HepG2 (cell line): Measurements from ENCODE around the gene CDR2L. TPM values are rescaled to one million over a fixed set of nuclear protein-coding genes. Genes with fewer than 3 reads are reported as not detected.

ENCODE experiments used
- BORCS8-MEF2B ChIP-seq: sonication (generic); formaldehyde crosslinking; IDR thresholded peaks from 2 replicates; pipeline ENCODE4 v1.8.0; 2022; ENCODE audit warnings: mild to moderate bottlenecking, missing genetic modification reagents
- ETV5 ChIP-seq: IDR thresholded peaks from 2 replicates; pipeline ENCODE4 v1.6.1; 2018; ENCODE audit warnings: missing biosample characterization, missing genetic modification reagents, inconsistent platforms, borderline replicate concordance
- HNRNPUL1 ChIP-seq: fragments of 200-400 bp; formaldehyde crosslinking; IDR thresholded peaks from 2 replicates; pipeline ENCODE4 v1.6.1; 2017; ENCODE audit warnings: low read depth, mild to moderate bottlenecking, low read length, moderate library complexity
- ISL2 ChIP-seq: sonication (generic); formaldehyde crosslinking; IDR thresholded peaks from 2 replicates; pipeline ENCODE4 v1.5.0; 2020; ENCODE audit warnings: missing genetic modification reagents
- KLF12 ChIP-seq: sonication (generic); formaldehyde crosslinking; IDR thresholded peaks from 2 replicates; pipeline ENCODE4 v1.4.0; 2020; ENCODE audit warnings: missing genetic modification reagents, borderline replicate concordance
- MAFF ChIP-seq: IDR thresholded peaks from 2 replicates; pipeline ENCODE4 v1.6.1; 2011; ENCODE audit warnings: low read depth, low read length, improper control_type of control experiment
- MED1 ChIP-seq: sonication (generic); formaldehyde crosslinking; IDR thresholded peaks from 2 replicates; pipeline ENCODE4 v1.4.0; 2020; ENCODE audit warnings: missing genetic modification reagents
- NCOA2 ChIP-seq: sonication (generic); formaldehyde crosslinking; IDR thresholded peaks from 2 replicates; pipeline ENCODE4 v1.8.0; 2022; ENCODE audit warnings: inconsistent platforms
- NFRKB ChIP-seq: fragments of 450-650 bp; IDR thresholded peaks from 2 replicates; pipeline ENCODE4 v1.6.1; 2017
- PAWR ChIP-seq: sonication (generic); formaldehyde crosslinking; IDR thresholded peaks from 2 replicates; pipeline ENCODE4 v1.4.0; 2020; ENCODE audit warnings: missing genetic modification reagents, mild to moderate bottlenecking, borderline replicate concordance
- PCBP1 ChIP-seq: fragments of 200-400 bp; formaldehyde crosslinking; IDR thresholded peaks from 2 replicates; pipeline ENCODE4 v1.6.1; 2017; ENCODE audit warnings: mild to moderate bottlenecking, low read depth, low read length, borderline replicate concordance
- PLRG1 ChIP-seq: fragments of 450-650 bp; conservative IDR thresholded peaks from 2 replicates; pipeline ENCODE4 v1.6.1; 2016
- RAD21 ChIP-seq: fragments of 450-650 bp; formaldehyde crosslinking; IDR thresholded peaks from 2 replicates; pipeline ENCODE4 v1.5.0; 2020; ENCODE audit warnings: mild to moderate bottlenecking
- RFX1 ChIP-seq: fragments of 450-650 bp; IDR thresholded peaks from 2 replicates; pipeline ENCODE4 v1.6.1; 2017
- SKIL ChIP-seq: sonication (generic); formaldehyde crosslinking; IDR thresholded peaks from 2 replicates; pipeline ENCODE4 v1.8.0; 2022; ENCODE audit warnings: missing genetic modification reagents, mild to moderate bottlenecking, moderate library complexity, borderline replicate concordance
- SP1 ChIP-seq, 2 experiments: fragments of 450-650 bp in 1 of 2; sonication (generic) in 1 of 2; formaldehyde crosslinking in 1 of 2; IDR thresholded peaks; 2 replicates each; pipeline versions ENCODE4 v1.4.0 to v1.6.1; 2016 to 2020; ENCODE audit warnings: missing genetic modification reagents in 1 of 2
- SRY ChIP-seq: sonication (generic); formaldehyde crosslinking; IDR thresholded peaks from 2 replicates; pipeline ENCODE4 v1.8.0; 2022; ENCODE audit warnings: mild to moderate bottlenecking, missing genetic modification reagents
- THRA ChIP-seq: sonication (generic); formaldehyde crosslinking; IDR thresholded peaks from 2 replicates; pipeline ENCODE4 v1.4.0; 2020; ENCODE audit warnings: missing genetic modification reagents, borderline replicate concordance
- ZBTB42 ChIP-seq: sonication (generic); formaldehyde crosslinking; IDR thresholded peaks from 2 replicates; pipeline ENCODE4 v1.5.0; 2020; ENCODE audit warnings: mild to moderate bottlenecking, missing genetic modification reagents
- ZIK1 ChIP-seq: sonication (generic); formaldehyde crosslinking; IDR thresholded peaks from 2 replicates; pipeline ENCODE4 v1.5.0; 2020; ENCODE audit warnings: mild to moderate bottlenecking, low read depth, missing genetic modification reagents, borderline replicate concordance
- ZKSCAN1 ChIP-seq: fragments of 150-350 bp; IDR thresholded peaks from 2 replicates; pipeline ENCODE4 v1.6.1; 2014; ENCODE audit warnings: low read length
- ZNF18 ChIP-seq: sonication (generic); formaldehyde crosslinking; IDR thresholded peaks from 2 replicates; pipeline ENCODE4 v1.8.0; 2022; ENCODE audit warnings: mild to moderate bottlenecking, missing genetic modification reagents; ENCODE audit not compliant: insufficient replicate concordance
- ZNF282 ChIP-seq: fragments of 450-650 bp; IDR thresholded peaks from 2 replicates; pipeline ENCODE4 v1.6.1; 2018; ENCODE audit not compliant: partially characterized antibody
- ZNF605 ChIP-seq: sonication (generic); formaldehyde crosslinking; IDR thresholded peaks from 2 replicates; pipeline ENCODE4 v1.8.0; 2022; ENCODE audit warnings: mild to moderate bottlenecking, missing genetic modification reagents
- ZNF615 ChIP-seq: sonication (generic); formaldehyde crosslinking; IDR thresholded peaks from 2 replicates; pipeline ENCODE4 v1.5.0; 2020; ENCODE audit warnings: mild to moderate bottlenecking, missing genetic modification reagents, borderline replicate concordance
- ZNF784 ChIP-seq: sonication (generic); formaldehyde crosslinking; IDR thresholded peaks from 2 replicates; pipeline ENCODE4 v1.5.1; 2020; ENCODE audit warnings: missing genetic modification reagents, mild to moderate bottlenecking, borderline replicate concordance
- polyA plus RNA-seq, 8 experiments: library from polyadenylated mRNA; depleted of rRNA in 3 of 8; stranded (reverse) in 7 of 8; unstranded in 1 of 8; fragments of >200 nt; fragmentation: Illumina TruSeq in 4 of 8; extraction: Trizol in 4 of 8; gene quantifications; 2 replicates each; pipeline versions ENCODE4 v1.2.1 to v1.2.3, GENCODE V29; 2011 to 2016; ENCODE audit warnings: low read depth in 4 of 8, missing spikeins in 1 of 8, mixed read lengths in 1 of 8; ENCODE audit not compliant: insufficient read depth in 1 of 8
- total RNA-seq, 5 experiments: library from RNA; depleted of rRNA; stranded (reverse); fragments of >200 nt; fragmentation: Illumina TruSeq; extraction: Trizol; gene quantifications; 2 replicates each; pipeline ENCODE4 v1.2.3, GENCODE V29; 2016; ENCODE audit warnings: low read depth in 1 of 5

Gene CDR2L
- total and polyA plus RNA-seq, 2 of the 13 experiments (the other 11 are each of a cell fraction or from before 2014, with no cell fraction given), result 1.9 to 2.1 TPM

- TF ChIP-seq THRA (CRISPR knock-in tag) (peak; percentile 52; the same call in 1 of the 2 replicates), SKIL (CRISPR knock-in tag) (no peak), NCOA2 (CRISPR knock-in tag) (peak; percentile 27; the same call in 1 of the 2 replicates), PLRG1 (no peak), ETV5 (CRISPR knock-in tag) (no peak; the same call in none of the 2 replicates), KLF12 (peak; percentile 95), ZBTB42 (no peak; the same call in 1 of the 2 replicates), RFX1 (no peak; the same call in 1 of the 2 replicates), ZNF605 (CRISPR knock-in tag) (peak; percentile 18; the same call in 1 of the 2 replicates), SP1 (IDR thresholded peaks at IDR 0.05) (no peak), SP1 (CRISPR knock-in tag; IDR thresholded peaks at IDR 0.05) (peak; percentile 75), PCBP1 (no peak), SRY (no peak), ZNF784 (CRISPR knock-in tag) (peak; percentile 75), ZNF615 (CRISPR knock-in tag) (peak; percentile 70; the same call in 1 of the 2 replicates), ZNF18 (CRISPR knock-in tag) (no peak), RAD21 (CRISPR knock-in tag) (no peak), PAWR (CRISPR knock-in tag) (peak; percentile 84; the same call in 1 of the 2 replicates), ZNF282 (no peak), HNRNPUL1 (no peak), ISL2 (no peak), ZIK1 (CRISPR knock-in tag) (peak; percentile 92), ZKSCAN1 (no peak), MED1 (CRISPR knock-in tag) (peak; percentile 84; the same call in 1 of the 2 replicates), BORCS8-MEF2B (CRISPR knock-in tag) (peak; percentile 91), MAFF (no peak), NFRKB (no peak)
These were observed 46.9 kb downstream of the CDR2L start (continued) for GRCh38 chr17:75034236-75034908.
